Kidney tubule cell (primary cell): ENCODE data around the gene GPR143.
"Not testable (repeated sequence)": the region's sequence is repeated elsewhere in the genome, so short reads cannot be mapped to it uniquely, and the experiment has no call there.

Source experiments
- DNase-seq: peaks from one replicate; pipeline ENCODE4 v3.0.0-alpha.2; 2018; ENCODE audit warnings: low spot score

Gene GPR143

DNA sequence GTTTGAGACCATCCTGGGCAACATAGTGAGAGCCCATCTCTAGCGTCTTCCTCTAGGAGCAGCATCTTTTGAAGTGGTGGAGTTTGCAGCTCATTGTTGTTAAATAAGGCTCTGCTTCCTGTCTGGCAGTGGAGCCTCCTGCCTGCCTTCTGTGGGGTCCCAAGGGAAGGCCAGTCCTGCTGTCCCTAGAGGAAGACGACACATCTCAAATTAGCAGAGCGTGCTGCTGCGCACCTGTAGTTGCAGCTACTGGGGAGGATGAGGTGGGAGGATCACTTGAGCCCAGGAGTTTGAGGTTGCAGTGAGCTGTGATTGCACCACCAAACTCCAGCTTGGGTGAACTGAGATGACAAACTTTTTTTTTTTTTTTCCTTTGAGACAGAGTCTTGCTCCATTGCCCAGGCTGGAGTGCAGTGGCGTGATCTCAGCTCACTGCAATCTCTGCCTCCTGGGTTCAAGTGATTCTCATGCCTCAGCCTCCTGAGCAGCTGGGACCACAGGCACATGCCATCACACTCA lies 2.7 kb upstream of the GPR143 start:
- not testable (repeated sequence) for DNase-seq

DNA sequence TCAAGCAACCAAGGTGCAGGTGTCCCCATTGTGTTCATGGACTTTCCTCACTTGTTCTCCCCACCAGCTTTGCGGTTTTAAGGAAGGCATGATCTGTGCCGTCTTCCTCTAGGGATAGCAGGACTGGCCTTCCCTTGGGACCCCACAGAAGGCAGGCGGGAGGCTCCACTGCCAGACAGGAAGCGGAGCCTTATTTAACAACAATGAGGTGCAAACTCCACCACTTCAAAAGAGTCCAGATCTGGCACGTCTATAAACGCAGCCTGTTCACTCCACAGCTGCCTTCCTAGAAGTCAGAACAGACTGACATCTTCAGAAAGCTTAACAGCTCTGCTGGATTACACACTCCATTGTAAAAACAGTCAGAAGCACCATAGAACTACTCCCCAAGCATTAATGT lies 1.7 kb upstream of the GPR143 start:
- no peak for DNase-seq

DNA sequence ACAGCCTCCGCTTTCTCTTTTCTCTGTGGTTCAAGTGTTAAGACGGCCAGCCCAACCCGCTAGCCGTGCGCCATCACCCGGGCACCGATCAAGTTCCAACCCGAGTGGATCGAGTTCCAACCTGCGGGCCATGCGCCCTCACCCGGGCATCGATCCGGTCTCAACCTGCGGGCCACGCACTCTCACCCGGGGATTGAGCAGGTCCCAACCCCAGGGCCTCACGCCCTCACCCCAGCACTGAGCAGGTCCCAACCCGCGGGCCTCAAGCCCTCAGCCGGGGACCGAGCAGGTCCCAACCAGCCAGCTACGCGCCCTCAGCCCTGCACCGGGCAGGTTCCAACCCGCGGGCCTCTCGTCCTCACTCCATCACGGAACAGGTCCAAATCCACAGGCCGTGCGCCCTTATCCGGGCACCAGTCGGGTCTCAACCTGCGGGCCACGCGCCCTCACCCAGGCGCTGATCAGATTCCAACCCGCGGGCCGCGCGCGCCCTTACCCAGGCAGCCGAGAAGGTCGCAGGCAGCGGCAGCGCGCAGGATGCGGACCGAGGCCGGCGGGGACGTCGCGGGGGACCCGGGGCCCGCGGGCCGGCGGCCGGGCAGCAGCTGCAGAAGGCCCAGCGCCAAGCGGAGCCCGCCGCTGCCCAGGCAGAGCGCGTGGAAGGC lies 443 bp downstream of the GPR143 start:
- peak; percentile 22 for DNase-seq

DNA sequence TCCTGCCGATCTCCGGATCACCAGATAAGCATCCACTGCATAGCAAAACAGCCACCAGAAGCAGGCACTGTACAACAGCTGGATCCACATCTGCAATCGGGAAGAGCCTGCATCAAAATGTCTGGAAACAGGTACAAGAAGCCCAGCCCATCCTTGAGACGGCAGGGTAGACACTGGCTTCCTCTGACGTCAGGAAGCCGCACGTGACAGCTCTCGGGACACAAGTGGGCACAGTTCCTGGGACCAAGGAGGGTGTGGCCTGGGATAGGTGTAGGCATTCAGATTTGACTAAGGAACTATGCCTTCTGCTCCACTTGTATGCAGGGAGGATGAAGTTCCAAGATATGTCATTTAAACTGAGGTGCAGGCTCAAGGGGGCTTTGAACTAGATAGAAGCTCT lies 6.3 kb downstream of the GPR143 start:
- no peak for DNase-seq

- DNase-seq, result no peak
Measured at GRCh38 chrX:9758021-9758638, 7.5 kb downstream of the GPR143 start.

GRCh38 chrX:9757366-9757765 lies 8.3 kb downstream of the GPR143 start:
- no peak for DNase-seq

DNA sequence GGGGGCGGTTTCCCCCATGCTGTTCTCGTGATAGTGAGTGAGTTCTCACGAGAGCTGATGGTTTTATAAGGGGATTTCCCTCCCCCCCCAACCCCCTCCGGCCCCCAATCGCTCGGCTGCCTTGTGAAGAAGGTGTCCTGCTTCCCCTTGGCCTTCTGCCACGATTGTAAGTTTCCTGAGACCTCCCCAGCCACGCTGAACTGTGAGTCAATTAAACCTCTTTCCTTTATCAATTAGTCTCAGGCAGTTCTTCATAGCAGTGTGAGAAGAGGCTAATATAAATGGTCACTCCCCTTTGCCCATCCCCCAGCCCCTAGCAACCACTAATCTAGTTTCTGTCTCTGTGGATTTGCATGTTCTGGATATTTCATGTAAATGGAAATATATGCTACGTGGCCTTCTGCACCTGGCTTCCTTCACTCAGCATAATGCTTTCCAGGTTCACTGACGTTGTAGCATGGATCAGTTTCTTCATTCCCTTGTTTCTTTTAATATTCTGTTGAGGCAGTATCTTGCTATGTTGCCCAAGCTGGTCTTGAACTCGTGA lies 16.4 kb downstream of the GPR143 start:
- no peak for DNase-seq

DNA sequence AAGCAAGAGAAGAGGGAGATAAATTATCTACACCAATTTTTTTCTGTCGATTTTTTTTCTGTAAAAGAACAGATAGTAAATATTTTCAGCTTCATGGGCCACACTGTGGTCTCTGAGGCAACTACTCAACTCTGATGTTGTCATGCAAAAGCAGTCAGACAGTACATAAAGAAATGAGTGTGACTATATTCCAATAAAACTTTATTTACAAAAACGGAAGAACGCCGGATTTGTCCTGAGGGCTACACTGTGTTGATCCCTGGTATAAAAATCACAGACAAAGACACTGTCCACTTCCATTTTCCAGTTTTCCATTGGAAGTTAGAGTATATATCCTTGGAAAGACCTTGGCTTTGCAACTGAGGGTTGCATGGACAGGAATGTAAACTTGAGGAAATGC lies 18.0 kb downstream of the GPR143 start:
- DNase-seq, result no peak

- DNase-seq, result peak; percentile 34
Measured at GRCh38 chrX:9746148-9746888, 19.3 kb downstream of the GPR143 start.

GRCh38 chrX:9745417-9746115 lies 20.1 kb downstream of the GPR143 start:
- DNase-seq, result peak; percentile 27

DNA sequence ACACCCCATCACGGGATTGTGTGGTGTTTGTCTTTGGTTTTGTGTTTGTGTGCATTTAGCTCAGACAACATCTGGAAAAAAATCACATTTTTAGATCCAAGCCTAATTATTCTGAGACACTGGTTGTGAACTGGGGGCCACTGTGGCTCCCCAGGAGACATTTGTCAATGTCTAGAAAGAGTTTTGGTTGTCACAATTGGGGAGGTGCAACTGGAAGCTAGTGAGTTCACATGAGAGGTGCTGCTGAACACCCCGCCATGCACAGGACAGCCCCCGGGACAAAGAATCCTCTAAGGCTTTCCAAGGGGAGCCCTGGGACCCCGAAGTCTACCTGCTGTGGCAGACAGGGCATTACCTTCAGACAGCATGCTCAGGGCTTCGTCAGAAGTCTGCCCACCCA lies 26.5 kb downstream of the GPR143 start:
- no peak for DNase-seq

GRCh38 chrX:9738151-9738550 lies 27.5 kb downstream of the GPR143 start:
- no peak for DNase-seq

GRCh38 chrX:9737363-9737762 lies 28.3 kb downstream of the GPR143 start:
- DNase-seq, result no peak

DNA sequence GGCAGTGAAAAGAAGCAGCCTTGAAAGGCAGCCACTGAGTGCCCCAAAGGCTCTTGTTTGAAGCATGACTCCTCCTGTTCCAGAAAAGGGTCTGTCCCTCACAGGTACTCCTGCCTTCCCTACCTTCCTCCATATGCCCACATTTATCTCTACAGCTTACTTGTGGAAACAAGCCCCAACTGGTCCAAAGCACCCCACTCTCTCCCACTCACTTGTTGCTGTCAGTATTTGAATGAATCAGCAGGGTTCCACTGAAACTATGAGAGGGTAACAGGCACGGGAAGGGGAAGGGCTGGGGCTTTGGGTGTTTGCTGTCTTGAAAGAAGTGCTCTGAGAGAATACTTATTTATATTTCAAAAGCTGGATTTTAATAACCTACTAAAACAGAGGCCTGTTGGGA lies 34.9 kb downstream of the GPR143 start:
- DNase-seq, result no peak

DNA sequence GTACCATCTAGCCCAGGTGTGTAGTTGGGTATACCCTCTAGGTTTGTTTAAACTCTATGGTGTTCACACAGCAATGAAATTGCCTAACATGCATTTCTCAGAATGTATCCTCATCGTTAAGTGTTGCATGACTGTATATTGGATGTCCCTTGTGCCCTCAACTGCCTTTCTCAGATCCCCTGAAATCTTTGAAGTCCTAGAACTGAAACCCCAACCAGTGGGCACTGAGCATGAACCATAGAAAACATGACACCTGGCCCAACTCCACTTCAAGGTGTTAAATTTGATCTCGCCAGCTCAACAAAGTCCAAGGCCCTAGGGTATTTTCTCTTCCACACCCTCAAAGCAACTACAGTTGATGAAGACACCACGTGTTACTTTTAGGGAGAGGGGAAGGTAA lies 35.6 kb downstream of the GPR143 start:
- DNase-seq, result no peak

- no peak for DNase-seq
Measured at GRCh38 chrX:9729171-9729885, 36.3 kb downstream of the GPR143 start.

GRCh38 chrX:9728261-9728660 lies 37.4 kb downstream of the GPR143 start:
- no peak for DNase-seq

DNA sequence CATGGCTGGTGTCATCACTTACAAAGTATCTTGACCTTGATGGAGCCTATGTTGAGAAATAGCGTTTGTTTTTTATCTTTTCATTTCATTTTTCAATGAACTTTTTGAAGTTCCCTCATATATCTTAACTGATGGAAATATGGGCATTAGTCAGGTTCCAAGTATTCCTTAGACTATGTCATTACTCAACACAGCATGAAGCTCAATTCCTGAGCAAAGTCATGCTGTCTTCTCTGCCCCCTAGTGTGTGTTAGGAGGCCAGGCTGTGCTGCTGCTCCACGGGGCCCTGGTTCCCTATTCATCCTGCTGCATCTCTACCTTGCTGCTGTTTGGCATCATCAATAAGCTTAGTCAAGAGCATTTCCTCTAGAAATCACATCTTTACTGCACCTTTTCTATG lies 40.9 kb downstream of the GPR143 start:
- DNase-seq, result peak; percentile 13

- no peak for DNase-seq
Measured at GRCh38 chrX:9717376-9717775, 48.3 kb downstream of the GPR143 start.

GRCh38 chrX:9710332-9710731 lies 55.3 kb downstream of the GPR143 start:
- no peak for DNase-seq

- peak; percentile 71 for DNase-seq
Measured at GRCh38 chrX:9708923-9709553, 56.6 kb downstream of the GPR143 start.
